Stimulated activated CD4-positive, alpha-beta T cell treated with anti-CD3 and anti-CD28 coated beads, Interleukin-12 subunit alpha, Interleukin-12 subunit beta, amount 100 ng/mL, for 4 hours (primary cell): ENCODE data around the gene PDIA5.

Experiments
- DNase-seq: peaks from one replicate; pipeline ENCODE4 v3.0.0-alpha.2; 2020

Gene PDIA5

GRCh38 chr3:123122525-123123315 is 55.9 kb downstream of the PDIA5 start:
- DNase-seq, result no peak

GRCh38 chr3:123123716-123124616 is 57.1 kb downstream of the PDIA5 start:
- DNase-seq, result no peak

- DNase-seq, result no peak
Observed at GRCh38 chr3:123124971-123125370, 58.1 kb downstream of the PDIA5 start.

GRCh38 chr3:123126031-123126430 is 59.2 kb downstream of the PDIA5 start:
- DNase-seq, result no peak

- DNase-seq, result no peak
Observed at GRCh38 chr3:123126653-123127052, 59.8 kb downstream of the PDIA5 start.

- no peak for DNase-seq
Observed at GRCh38 chr3:123129092-123129491, 62.3 kb downstream of the PDIA5 start.

GRCh38 chr3:123129532-123129931 is 62.7 kb downstream of the PDIA5 start:
- no peak for DNase-seq

- no peak for DNase-seq
Observed at GRCh38 chr3:123130079-123130750, 63.4 kb downstream of the PDIA5 start.

- no peak for DNase-seq
Observed at GRCh38 chr3:123134671-123135070, 67.8 kb downstream of the PDIA5 start.

GRCh38 chr3:123137001-123137400 is 70.2 kb downstream of the PDIA5 start:
- no peak for DNase-seq

GRCh38 chr3:123138839-123139444 is 72.1 kb downstream of the PDIA5 start:
- no peak for DNase-seq

- DNase-seq, result no peak
Observed at GRCh38 chr3:123139522-123139921, 72.7 kb downstream of the PDIA5 start.

GRCh38 chr3:123140550-123140949 is 73.7 kb downstream of the PDIA5 start:
- no peak for DNase-seq

- DNase-seq, result no peak
Observed at GRCh38 chr3:123141276-123141675, 74.5 kb downstream of the PDIA5 start.

GRCh38 chr3:123143669-123144411 is 77.0 kb downstream of the PDIA5 start:
- no peak for DNase-seq

GRCh38 chr3:123147754-123148535 is 81.1 kb downstream of the PDIA5 start:
- no peak for DNase-seq

- no peak for DNase-seq
Observed at GRCh38 chr3:123148772-123149171, 81.9 kb downstream of the PDIA5 start.

GRCh38 chr3:123149525-123149924 is 82.7 kb downstream of the PDIA5 start:
- no peak for DNase-seq

GRCh38 chr3:123150449-123151215 is 83.8 kb downstream of the PDIA5 start:
- DNase-seq, result no peak

- no peak for DNase-seq
Observed at GRCh38 chr3:123151251-123151705, 84.5 kb downstream of the PDIA5 start.
